NK-92 treated with Interleukin-12 subunit alpha and Interleukin-12 subunit beta, amount 100 ng/mL, for 24 hours (cell line): ENCODE measurements around the gene ROR2.

Source experiments
- DNase-seq: peaks from one replicate; lab custom pipeline; 2025; lab: John Stamatoyannopoulos, UW

Gene ROR2

GRCh38 chr9:91840882-91841281 lies 109.1 kb downstream of the ROR2 start:
- DNase-seq, result no peak

GRCh38 chr9:91840469-91840868 lies 109.6 kb downstream of the ROR2 start:
- no peak for DNase-seq

- no peak for DNase-seq
Measured at GRCh38 chr9:91839926-91840465, 110.0 kb downstream of the ROR2 start.

GRCh38 chr9:91837981-91838731 lies 111.9 kb downstream of the ROR2 start:
- DNase-seq, result no peak

GRCh38 chr9:91836515-91836914 lies 113.5 kb downstream of the ROR2 start:
- DNase-seq, result no peak

- DNase-seq, result no peak
Measured at GRCh38 chr9:91835632-91836031, 114.4 kb downstream of the ROR2 start.

GRCh38 chr9:91835216-91835615 lies 114.8 kb downstream of the ROR2 start:
- no peak for DNase-seq

- DNase-seq, result no peak
Measured at GRCh38 chr9:91834740-91835139, 115.3 kb downstream of the ROR2 start.

- no peak for DNase-seq
Measured at GRCh38 chr9:91833878-91834255, 116.2 kb downstream of the ROR2 start.

GRCh38 chr9:91833096-91833877 lies 116.7 kb downstream of the ROR2 start:
- no peak for DNase-seq

- no peak for DNase-seq
Measured at GRCh38 chr9:91832322-91832721, 117.7 kb downstream of the ROR2 start.

GRCh38 chr9:91825866-91826265 lies 124.2 kb downstream of the ROR2 start:
- no peak for DNase-seq

- DNase-seq, result no peak
Measured at GRCh38 chr9:91825422-91825821, 124.6 kb downstream of the ROR2 start.

GRCh38 chr9:91824601-91825305 lies 125.3 kb downstream of the ROR2 start:
- DNase-seq, result no peak

GRCh38 chr9:91824151-91824550 lies 125.9 kb downstream of the ROR2 start:
- DNase-seq, result no peak

- DNase-seq, result no peak
Measured at GRCh38 chr9:91820949-91821880, 128.8 kb downstream of the ROR2 start.

- DNase-seq, result no peak
Measured at GRCh38 chr9:91820126-91820750, 129.8 kb downstream of the ROR2 start.

- DNase-seq, result no peak
Measured at GRCh38 chr9:91818647-91819403, 131.2 kb downstream of the ROR2 start.

- DNase-seq, result no peak
Measured at GRCh38 chr9:91818225-91818585, 131.8 kb downstream of the ROR2 start.

- DNase-seq, result no peak
Measured at GRCh38 chr9:91817493-91818224, 132.4 kb downstream of the ROR2 start.
